Left ventricle myocardium superior (tissue), 1 donor: ENCODE results near the gene RECQL. TPM values are rescaled to one million over a fixed set of nuclear protein-coding genes. Genes with fewer than 3 reads are reported as not detected.
"Not testable (repeated sequence)": the region's sequence is repeated elsewhere in the genome, so short reads cannot be mapped to it uniquely, and the experiment has no call there.

ENCODE experiments used
- ATAC-seq: fragments of 200-7000 bp; cut with Tn5 transposase; one replicate; pipeline ENCODE4 v1.9.1; 2020; ENCODE audit warnings: mild to moderate bottlenecking, moderate library complexity
- DNase-seq: peaks from one replicate; pipeline ENCODE4 v3.0.0-alpha.2; 2020
- intact Hi-C: fragments of 100-400 bp; cut with micrococcal nuclease; formaldehyde crosslinking; loops from one replicate; pipeline ENCODE4 v1.11.0; 2022
- total RNA-seq: library from RNA; stranded (reverse); fragmentation: NEBNext Ultra II Directional; extraction: Animal tissue kit (Norgen Biotek cat#: 25700); gene quantifications from one replicate; pipeline ENCODE4 v1.2.1, GENCODE V29; 2021
- donor health status: DM: no; HTN: yes; CAD: no; lungs with severe emphysema.

RECQL gene
- total RNA-seq, 1 donor from 2014 or later = 21.4 TPM

DNA sequence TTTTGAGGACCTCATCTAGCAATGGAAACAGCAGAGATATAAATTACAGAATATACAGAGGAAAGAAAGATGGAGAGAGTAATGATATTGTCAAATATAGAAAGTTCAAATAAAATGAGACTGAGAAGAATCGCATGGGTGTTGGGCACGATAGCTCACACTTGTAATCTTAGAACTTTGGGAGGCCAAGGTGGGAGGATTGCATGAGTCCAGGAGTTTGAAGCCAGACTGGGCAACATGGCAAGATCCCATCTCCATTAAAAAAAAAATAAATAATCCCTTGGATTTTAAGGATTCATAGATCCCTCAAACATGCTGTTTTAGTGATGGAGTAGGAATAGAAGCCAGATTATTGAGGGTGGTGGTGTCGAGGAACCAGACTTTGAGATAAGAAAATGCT lies 62.1 kb downstream of the RECQL start:
- intact Hi-C loops = no loop called here
- ATAC-seq (no peak), DNase-seq (no peak)

DNA sequence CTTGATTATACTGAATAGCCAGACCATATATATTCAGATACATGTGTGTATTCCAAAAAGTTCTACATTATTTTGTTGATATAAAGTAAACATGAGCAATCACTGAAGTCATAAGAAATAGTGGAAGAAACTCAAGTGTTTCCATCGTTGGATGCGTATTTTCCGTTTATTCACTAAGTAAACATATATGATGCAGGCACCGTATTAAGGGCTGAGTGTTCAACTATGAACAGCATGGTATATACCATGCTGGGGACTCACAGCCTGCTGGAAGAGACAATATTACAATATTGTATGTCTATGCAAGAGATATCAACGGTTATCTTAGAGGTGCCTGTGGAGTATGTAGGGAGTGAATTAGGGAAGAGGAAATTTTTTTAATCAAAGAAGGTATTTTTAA lies 62.8 kb downstream of the RECQL start:
- no peak for DNase-seq
- ATAC-seq = no peak
- intact Hi-C loops = no loop called here

DNA sequence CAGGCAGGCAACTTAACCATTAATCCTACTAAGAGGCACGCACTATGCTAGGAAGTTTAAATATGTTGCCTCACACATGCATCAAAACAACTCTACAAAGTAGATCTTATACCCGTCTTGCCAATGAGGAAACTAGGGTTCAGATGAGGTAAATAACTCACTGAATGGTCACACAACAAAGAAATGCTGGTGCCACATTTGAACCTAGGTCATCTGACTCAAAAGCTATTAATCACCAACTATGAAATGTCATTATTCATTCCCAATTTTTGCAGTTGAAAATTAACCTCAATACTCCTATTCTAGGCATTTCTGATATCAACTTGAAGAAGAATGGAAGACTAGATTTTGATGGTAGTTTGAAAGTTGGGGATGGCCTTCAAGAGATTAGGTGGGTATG lies 66.7 kb downstream of the RECQL start:
- DNase-seq (no peak), ATAC-seq (no peak)
- intact Hi-C loops = no loop called here

- DNase-seq (no peak), ATAC-seq (no peak)
- intact Hi-C loops = no loop called here
These were observed 67.9 kb downstream of the RECQL start for GRCh38 chr12:21433525-21433924.

DNA sequence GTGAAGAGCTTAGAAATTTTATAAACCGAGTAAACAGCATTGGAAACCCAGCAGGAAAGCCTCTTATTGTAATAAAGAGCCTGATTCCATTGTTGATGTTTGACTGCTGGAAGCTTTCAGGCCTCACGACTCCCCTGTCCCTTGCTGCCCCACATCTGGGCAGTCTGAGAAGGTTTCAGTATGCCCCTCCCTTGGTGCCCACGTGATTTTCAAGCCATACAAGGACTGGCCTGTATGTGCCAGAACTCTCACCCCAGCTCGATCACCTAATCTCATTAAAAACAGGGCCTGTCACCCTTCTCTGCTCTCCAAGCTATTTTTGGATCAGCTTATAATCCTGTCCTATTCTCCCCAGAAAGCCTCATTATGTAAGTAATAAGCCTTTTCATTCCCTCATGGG lies 71.4 kb downstream of the RECQL start:
- DNase-seq = no peak
- intact Hi-C loops = no loop called here
- no peak for ATAC-seq

DNA sequence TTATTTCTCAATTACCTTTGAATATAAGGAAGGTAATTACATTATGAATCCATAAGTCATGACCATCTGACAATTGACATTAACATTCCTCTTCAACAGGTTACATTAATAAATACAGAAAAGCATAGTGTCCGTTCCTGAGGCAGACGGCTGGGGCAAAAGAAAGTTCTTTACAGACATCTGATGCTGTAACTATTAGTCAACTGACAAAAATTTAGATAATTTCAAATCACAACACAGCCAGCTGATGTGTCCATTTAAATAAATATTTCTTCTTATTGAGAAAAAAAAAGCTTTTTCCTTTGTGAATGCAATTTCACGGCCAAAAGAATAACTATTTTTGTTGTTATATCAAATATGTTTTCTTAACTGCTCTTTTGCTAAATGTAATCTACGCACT lies 73.2 kb downstream of the RECQL start:
- ATAC-seq (no peak), DNase-seq (no peak)
- intact Hi-C loops = no loop called here

- ATAC-seq, intact Hi-C loops, DNase-seq: not testable (repeated sequence)
These were observed 82.3 kb downstream of the RECQL start for GRCh38 chr12:21419009-21419699.

Other genes starting within 250 kb of the RECQL start
- gene SLCO1A2, start 166.7 kb downstream of the RECQL start, total RNA-seq = not detected
- gene IAPP, start 128.7 kb downstream of the RECQL start, total RNA-seq = not detected
- 16.0 TPM for gene PYROXD1, start 64.0 kb downstream of the RECQL start, total RNA-seq
- gene GOLT1B, start 154 bp upstream of the RECQL start, total RNA-seq = 14.8 TPM
- gene SPX, start 24.7 kb upstream of the RECQL start, total RNA-seq = 15.7 TPM
- gene GYS2, start 103.2 kb upstream of the RECQL start, total RNA-seq = not detected
- gene LDHB, start 156.2 kb upstream of the RECQL start, total RNA-seq = 2,127 TPM